ENCODE data around the gene DHX40.
"Not testable (repeated sequence)": the region's sequence is repeated elsewhere in the genome, so short reads cannot be mapped to it uniquely, and the experiment has no call there.

Gene DHX40

DNA sequence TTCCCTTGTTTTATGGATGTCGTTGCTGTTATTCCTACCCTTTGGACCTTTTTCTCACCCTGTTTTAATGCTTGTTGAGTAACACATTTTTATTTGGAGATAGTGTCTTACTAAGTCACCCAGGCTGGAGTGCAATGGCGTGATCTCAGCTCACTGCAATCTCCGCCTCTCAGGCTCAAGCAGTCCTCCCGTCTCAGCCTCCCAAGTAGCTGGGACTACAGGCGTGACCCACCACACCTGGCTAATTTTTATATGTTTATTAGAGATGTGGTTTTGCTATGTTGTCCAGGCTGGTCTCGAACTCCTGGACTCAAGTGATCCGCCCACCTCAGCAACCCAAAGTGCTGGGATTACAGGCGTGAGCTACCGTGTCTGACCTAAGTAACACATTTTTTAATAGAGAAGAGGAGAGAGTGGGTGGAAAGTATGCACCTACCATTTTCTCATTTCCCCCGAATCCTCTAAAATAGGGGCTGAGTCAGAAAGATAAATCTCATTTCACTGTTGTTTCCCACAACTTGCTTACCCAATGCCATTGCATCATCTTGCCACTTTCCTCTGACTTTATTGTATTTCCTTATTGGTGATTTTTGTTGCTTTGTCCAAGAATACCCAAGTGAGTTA lies 7.0 kb downstream of the DHX40 start:
- no peak for DNase-seq
- peaks cover 5% of the 10 kb centered on the region for H3K79me2 ChIP-seq (ENCODE audit: insufficient read depth, low read length)
- no peak overlapping the region for H3K4me2 ChIP-seq (ENCODE audit: insufficient read depth, low read length)
- TF ChIP-seq EZH2 (IDR thresholded peaks at IDR 0.05; ENCODE audit: borderline replicate concordance, low read depth, low read length, severe bottlenecking): no peak
- no peaks in the 10 kb centered on the region for H3K9me3 ChIP-seq (ENCODE audit: insufficient read depth, low read length, severe bottlenecking)
- H3K27ac ChIP-seq (ENCODE audit: low read length): no peak overlapping the region
- no peak overlapping the region for H3K4me3 ChIP-seq (ENCODE audit: low read depth in 1 of 2, low read length in 2 of 2)
- no peaks in the 10 kb centered on the region for H3K27me3 ChIP-seq (ENCODE audit: insufficient read depth, low read length, poor library complexity)
- no peak overlapping the region for H2AFZ ChIP-seq (ENCODE audit: low read depth, low read length)
- no peak for ATAC-seq (ENCODE audit: insufficient read depth, low read depth)
- peaks cover 4% of the 10 kb centered on the region; the same call in 1 of the 2 replicates for H3K4me1 ChIP-seq (ENCODE audit: insufficient read depth, low read length)
- no peak overlapping the region for H3K9ac ChIP-seq (ENCODE audit: low read depth, low read length)
- no peaks in the 10 kb centered on the region for H4K20me1 ChIP-seq (ENCODE audit: insufficient read depth, low read length)
- peaks cover 22% of the 10 kb centered on the region for H3K36me3 ChIP-seq (ENCODE audit: insufficient read depth, low read length)

DNA sequence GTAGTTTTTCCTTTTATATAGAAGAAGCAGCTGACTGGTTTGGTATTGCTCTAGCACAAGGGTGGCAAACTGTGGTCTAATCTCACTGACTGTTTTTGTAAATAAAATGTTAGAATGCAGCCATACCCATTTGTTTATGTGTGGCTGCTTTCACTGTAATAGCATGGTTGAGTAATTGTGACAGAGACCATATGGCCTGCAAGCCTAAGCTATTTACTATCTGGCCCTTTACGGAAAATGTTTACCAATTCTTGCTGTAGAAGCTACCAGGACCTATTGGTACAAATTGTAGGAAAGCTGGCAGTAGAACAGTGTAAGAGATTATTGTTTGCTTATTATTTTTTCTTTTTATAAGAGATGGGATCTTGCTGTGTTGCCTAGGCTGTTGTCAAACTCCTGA lies 18.8 kb downstream of the DHX40 start:
- not testable (repeated sequence) for H3K9me3 ChIP-seq (ENCODE audit: insufficient read depth, low read length, severe bottlenecking); H2AFZ ChIP-seq (ENCODE audit: low read depth, low read length); H3K79me2 ChIP-seq (ENCODE audit: insufficient read depth, low read length); H3K4me3 ChIP-seq (ENCODE audit: low read depth in 1 of 2, low read length in 2 of 2); H3K36me3 ChIP-seq (ENCODE audit: insufficient read depth, low read length); H3K9ac ChIP-seq (ENCODE audit: low read depth, low read length); H3K27ac ChIP-seq (ENCODE audit: low read length); ATAC-seq (ENCODE audit: insufficient read depth, low read depth); H3K27me3 ChIP-seq (ENCODE audit: insufficient read depth, low read length, poor library complexity); DNase-seq; H4K20me1 ChIP-seq (ENCODE audit: insufficient read depth, low read length); H3K4me1 ChIP-seq (ENCODE audit: insufficient read depth, low read length); H3K4me2 ChIP-seq (ENCODE audit: insufficient read depth, low read length)

DNA sequence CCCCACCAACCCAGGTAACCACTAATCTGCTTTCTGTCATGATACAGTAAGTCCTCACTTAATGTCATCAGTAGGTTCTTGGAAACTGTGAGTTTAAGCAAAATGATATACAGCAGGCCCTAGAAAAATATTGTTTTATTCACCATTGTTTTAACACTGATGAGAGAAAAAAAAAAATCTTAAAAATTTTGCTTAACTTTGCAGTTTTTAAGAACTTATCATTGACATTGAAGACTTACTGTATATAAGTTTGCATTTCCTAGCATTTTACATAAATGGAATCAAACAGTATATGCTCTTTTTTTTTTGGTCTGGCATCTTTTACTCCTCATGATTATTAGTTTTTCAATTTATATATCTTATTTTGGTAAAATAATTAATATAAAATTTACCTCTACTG lies 34.8 kb downstream of the DHX40 start:
- Histone ChIP-seq H3K9ac (ENCODE audit: low read depth, low read length) (no peak overlapping the region), H3K27me3 (ENCODE audit: insufficient read depth, low read length, poor library complexity) (no peaks in the 10 kb centered on the region), H3K4me2 (ENCODE audit: insufficient read depth, low read length) (no peak overlapping the region), H3K4me1 (ENCODE audit: insufficient read depth, low read length) (no peaks in the 10 kb centered on the region), H2AFZ (ENCODE audit: low read depth, low read length) (no peak overlapping the region), H3K27ac (ENCODE audit: low read length) (no peak overlapping the region), H3K36me3 (ENCODE audit: insufficient read depth, low read length) (peaks cover 42% of the 10 kb centered on the region), H3K4me3 (ENCODE audit: low read depth in 1 of 2, low read length in 2 of 2) (no peak overlapping the region), H4K20me1 (ENCODE audit: insufficient read depth, low read length) (no peaks in the 10 kb centered on the region), H3K9me3 (ENCODE audit: insufficient read depth, low read length, severe bottlenecking) (no peaks in the 10 kb centered on the region), H3K79me2 (ENCODE audit: insufficient read depth, low read length) (no peaks in the 10 kb centered on the region)
- DNase-seq: no peak
- ATAC-seq (ENCODE audit: insufficient read depth, low read depth): no peak
- TF ChIP-seq, protein P1, sequence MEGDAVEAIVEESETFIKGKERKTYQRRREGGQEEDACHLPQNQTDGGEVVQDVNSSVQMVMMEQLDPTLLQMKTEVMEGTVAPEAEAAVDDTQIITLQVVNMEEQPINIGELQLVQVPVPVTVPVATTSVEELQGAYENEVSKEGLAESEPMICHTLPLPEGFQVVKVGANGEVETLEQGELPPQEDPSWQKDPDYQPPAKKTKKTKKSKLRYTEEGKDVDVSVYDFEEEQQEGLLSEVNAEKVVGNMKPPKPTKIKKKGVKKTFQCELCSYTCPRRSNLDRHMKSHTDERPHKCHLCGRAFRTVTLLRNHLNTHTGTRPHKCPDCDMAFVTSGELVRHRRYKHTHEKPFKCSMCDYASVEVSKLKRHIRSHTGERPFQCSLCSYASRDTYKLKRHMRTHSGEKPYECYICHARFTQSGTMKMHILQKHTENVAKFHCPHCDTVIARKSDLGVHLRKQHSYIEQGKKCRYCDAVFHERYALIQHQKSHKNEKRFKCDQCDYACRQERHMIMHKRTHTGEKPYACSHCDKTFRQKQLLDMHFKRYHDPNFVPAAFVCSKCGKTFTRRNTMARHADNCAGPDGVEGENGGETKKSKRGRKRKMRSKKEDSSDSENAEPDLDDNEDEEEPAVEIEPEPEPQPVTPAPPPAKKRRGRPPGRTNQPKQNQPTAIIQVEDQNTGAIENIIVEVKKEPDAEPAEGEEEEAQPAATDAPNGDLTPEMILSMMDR (IDR thresholded peaks at IDR 0.05; ENCODE audit: borderline replicate concordance, extremely low read depth, low read length, poor library complexity, severe bottlenecking): no peak
- no peak for TF ChIP-seq EZH2 (IDR thresholded peaks at IDR 0.05; ENCODE audit: borderline replicate concordance, low read depth, low read length, severe bottlenecking)

DNA sequence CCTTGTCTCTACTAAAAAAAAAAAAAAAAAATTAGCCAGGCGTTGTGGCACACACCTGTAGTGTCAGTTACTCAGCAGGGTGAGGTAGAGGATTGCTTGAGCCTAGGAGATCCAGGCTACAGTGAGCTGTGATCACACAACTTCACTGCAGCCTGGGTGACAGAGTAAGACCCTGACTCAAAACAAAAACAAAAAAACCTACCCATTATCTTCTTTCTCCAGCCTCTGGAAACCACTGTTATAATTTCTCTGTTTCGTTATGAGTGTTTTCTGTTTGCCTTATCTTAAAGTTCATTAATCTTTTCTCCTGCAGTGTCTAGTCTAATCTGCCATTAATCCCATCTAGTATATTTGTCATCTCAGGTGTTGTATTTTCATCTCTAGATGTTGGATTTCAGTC lies 35.7 kb downstream of the DHX40 start:
- Histone ChIP-seq H3K27ac (ENCODE audit: low read length) (no peak overlapping the region), H3K4me2 (ENCODE audit: insufficient read depth, low read length) (no peak overlapping the region)

More for the DNA sequence above, 35.7 kb downstream of the DHX40 start:
- Histone ChIP-seq H3K9me3 (ENCODE audit: insufficient read depth, low read length, severe bottlenecking) (no peaks in the 10 kb centered on the region), H3K9ac (ENCODE audit: low read depth, low read length) (no peak overlapping the region), H3K79me2 (ENCODE audit: insufficient read depth, low read length) (no peaks in the 10 kb centered on the region), H3K4me1 (ENCODE audit: insufficient read depth, low read length) (no peaks in the 10 kb centered on the region), H2AFZ (ENCODE audit: low read depth, low read length) (no peak overlapping the region), H3K4me3 (ENCODE audit: low read depth in 1 of 2, low read length in 2 of 2) (no peak overlapping the region), H3K36me3 (ENCODE audit: insufficient read depth, low read length) (peaks cover 51% of the 10 kb centered on the region), H4K20me1 (ENCODE audit: insufficient read depth, low read length) (no peaks in the 10 kb centered on the region), H3K27me3 (ENCODE audit: insufficient read depth, low read length, poor library complexity) (no peaks in the 10 kb centered on the region)
- DNase-seq: no peak
- no peak for ATAC-seq (ENCODE audit: insufficient read depth, low read depth)
- TF ChIP-seq, protein P1 (IDR thresholded peaks at IDR 0.05; ENCODE audit: borderline replicate concordance, extremely low read depth, low read length, poor library complexity, severe bottlenecking): no peak
- no peak for TF ChIP-seq EZH2 (IDR thresholded peaks at IDR 0.05; ENCODE audit: borderline replicate concordance, low read depth, low read length, severe bottlenecking)
